ENCODE results near the gene DHX15. TPM values are rescaled to one million over a fixed set of nuclear protein-coding genes. Genes with fewer than 3 reads are reported as not detected.

DHX15 gene
- total and polyA plus RNA-seq, 9 of the 15 experiments (the other 6 are each of a cell fraction or from before 2014, with no cell fraction given), result 165 to 287 (median 208) TPM

DNA sequence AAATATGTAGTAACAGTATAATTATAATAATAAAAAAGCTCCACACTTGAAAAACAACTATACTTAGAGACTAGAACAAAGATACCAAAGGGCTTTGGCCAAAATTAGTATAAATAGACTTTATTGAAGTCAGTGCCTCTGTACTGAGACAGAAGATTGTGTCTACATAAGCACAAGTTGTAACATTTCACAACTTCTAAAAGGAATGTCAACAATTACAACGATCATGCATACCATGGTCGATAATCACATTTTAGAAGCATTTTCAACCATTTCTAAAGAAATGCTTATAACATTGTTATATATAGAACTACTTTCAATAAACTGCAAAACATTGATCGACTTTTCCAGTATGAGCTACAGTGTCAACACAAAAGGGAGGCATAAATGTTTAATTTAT, 57.0 kb downstream of the DHX15 start:
- Histone ChIP-seq H3K9ac (ENCODE audit: insufficient read depth in 1 of 2, low read depth in 2 of 2, low read length in 2 of 2) (no peak overlapping the region), H3K27me3 (ENCODE audit: control insufficient read depth in 2 of 2, insufficient read depth in 2 of 2, low read length in 2 of 2) (no peaks in the 10 kb centered on the region), H3K36me3 (ENCODE audit: control insufficient read depth, insufficient read depth, low read length) (peaks cover 93% of the 10 kb centered on the region), H4K20me1 (replicated peaks; ENCODE audit: control insufficient read depth, insufficient read depth, low read length) (no peaks in the 10 kb centered on the region), H3K4me1 (replicated peaks in 1 of 2; ENCODE audit: control insufficient read depth in 2 of 2, insufficient read depth in 2 of 2, low read length in 2 of 2) (no peaks in the 10 kb centered on the region), H3K4me2 (ENCODE audit: insufficient read depth, low read length) (no peak overlapping the region), H3K27ac (ENCODE audit: extremely low read depth, low read depth, low read length) (no peak overlapping the region), H3K4me3 (no peak overlapping the region), H2AFZ (ENCODE audit: low read depth, low read length) (no peak overlapping the region), H3K9me3 (replicated peaks; ENCODE audit: control insufficient read depth, insufficient read depth, low read depth, low read length) (no peaks in the 10 kb centered on the region), H3K79me2 (ENCODE audit: control insufficient read depth, insufficient read depth, low read length) (peaks cover 27% of the 10 kb centered on the region; the same call in 2 of the 3 replicates), H3K9me1 (ENCODE audit: control insufficient read depth, insufficient read depth, low read length) (no peaks in the 10 kb centered on the region)
- 93% methylated on average over 3 of the region's 3 CpGs for WGBS (ENCODE audit: insufficient coverage, low coverage, missing lambda C conversion rate)
- ATAC-seq (no peak), DNase-seq (ENCODE audit: extremely low read depth in 1 of 4, low spot score in 3 of 4) (no peak), FAIRE-seq (peak; percentile 11)
- CTCF ChIA-PET (ENCODE audit: low intra/inter-chr PET ratio), result no interaction called here
- intact Hi-C loops (cut with micrococcal nuclease) (no loop called here), in situ Hi-C loops (cut with MboI) (no loop called here)
- TF ChIP-seq PRPF4 (IDR thresholded peaks at IDR 0.05; ENCODE audit: insufficient read depth, low read depth, low read length, poor library complexity, severe bottlenecking) (no peak), POLR2B (IDR thresholded peaks at IDR 0.05; ENCODE audit: low read depth, partially characterized antibody) (no peak), EP400 (IDR thresholded peaks at IDR 0.05) (no peak), ZNF408 (CRISPR knock-in tag; IDR thresholded peaks at IDR 0.05; ENCODE audit: low read depth) (no peak), HSF4 (CRISPR knock-in tag; IDR thresholded peaks at IDR 0.05; ENCODE audit: borderline replicate concordance) (no peak), TEAD2 (tag; IDR thresholded peaks at IDR 0.05) (no peak)
- TF ChIP-seq, protein P1, sequence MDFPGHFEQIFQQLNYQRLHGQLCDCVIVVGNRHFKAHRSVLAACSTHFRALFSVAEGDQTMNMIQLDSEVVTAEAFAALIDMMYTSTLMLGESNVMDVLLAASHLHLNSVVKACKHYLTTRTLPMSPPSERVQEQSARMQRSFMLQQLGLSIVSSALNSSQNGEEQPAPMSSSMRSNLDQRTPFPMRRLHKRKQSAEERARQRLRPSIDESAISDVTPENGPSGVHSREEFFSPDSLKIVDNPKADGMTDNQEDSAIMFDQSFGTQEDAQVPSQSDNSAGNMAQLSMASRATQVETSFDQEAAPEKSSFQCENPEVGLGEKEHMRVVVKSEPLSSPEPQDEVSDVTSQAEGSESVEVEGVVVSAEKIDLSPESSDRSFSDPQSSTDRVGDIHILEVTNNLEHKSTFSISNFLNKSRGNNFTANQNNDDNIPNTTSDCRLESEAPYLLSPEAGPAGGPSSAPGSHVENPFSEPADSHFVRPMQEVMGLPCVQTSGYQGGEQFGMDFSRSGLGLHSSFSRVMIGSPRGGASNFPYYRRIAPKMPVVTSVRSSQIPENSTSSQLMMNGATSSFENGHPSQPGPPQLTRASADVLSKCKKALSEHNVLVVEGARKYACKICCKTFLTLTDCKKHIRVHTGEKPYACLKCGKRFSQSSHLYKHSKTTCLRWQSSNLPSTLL (IDR thresholded peaks at IDR 0.05), result no peak
- BruUV-seq (replicated peaks), result TSS peak; percentile 5
- POLR2A ChIA-PET, result interaction anchor here (1.5 kb wide), 1 partner anchor 10 kb away, joined by 3 read pairs; no protein-coding TSS in a partner anchor

All from K562 (cell line).